Stimulated activated CD4-positive, alpha-beta T cell treated with anti-CD3 and anti-CD28 coated beads, Interleukin-2, amount 100 ng/mL, for 24 hours (primary cell): ENCODE measurements around the gene FKBP1A.
"Not testable (repeated sequence)": the region's sequence is repeated elsewhere in the genome, so short reads cannot be mapped to it uniquely, and the experiment has no call there.

Experiments used
- DNase-seq, 2 donors: peaks; one replicate each; pipeline ENCODE4 v3.0.0-alpha.2; 2020

FKBP1A gene

GRCh38 chr20:1415667-1416468 is 23.0 kb upstream of the FKBP1A start:
- no peak for DNase-seq

DNA sequence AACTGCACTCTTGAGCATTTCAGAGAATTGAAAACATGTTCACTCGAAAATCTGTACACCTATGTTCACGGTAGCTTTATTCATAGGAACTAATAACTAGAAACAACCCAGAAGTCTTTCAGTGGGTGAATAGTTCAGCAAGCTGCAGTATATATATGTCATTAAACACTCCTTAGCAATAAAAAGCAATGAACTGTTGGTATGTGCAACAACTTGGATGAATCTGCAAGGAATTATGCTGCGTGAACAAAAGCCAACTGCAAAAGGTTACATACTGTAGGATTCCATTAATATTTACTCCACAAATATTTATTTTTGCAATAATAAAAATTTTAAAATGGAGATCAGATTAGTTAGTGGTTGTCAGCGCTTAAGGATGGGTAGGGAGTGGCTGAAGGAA is 22.1 kb upstream of the FKBP1A start:
- no peak for DNase-seq

- DNase-seq, result no peak
These were observed 12.9 kb upstream of the FKBP1A start for GRCh38 chr20:1405801-1406200.

- no peak for DNase-seq
These were observed 10.8 kb upstream of the FKBP1A start for GRCh38 chr20:1403624-1404023.

DNA sequence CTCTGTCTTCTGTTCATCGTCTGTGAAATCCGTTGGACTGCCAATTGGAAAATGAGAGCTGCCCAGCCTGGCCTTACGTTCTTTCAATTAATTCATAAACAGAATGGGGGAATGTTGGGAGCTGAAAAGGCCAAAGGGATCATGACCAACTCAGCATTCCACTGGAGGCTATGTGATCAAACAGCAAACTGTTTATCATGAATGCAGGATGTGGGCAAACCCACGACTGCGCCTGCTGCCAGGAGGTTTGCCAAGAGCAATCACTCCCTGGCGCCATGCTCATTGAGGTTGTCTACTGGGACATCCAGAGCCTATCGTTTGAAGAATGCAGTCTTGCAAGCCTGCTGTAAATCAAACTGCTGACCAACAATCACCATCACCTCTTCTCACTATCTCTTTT is 9.3 kb upstream of the FKBP1A start:
- DNase-seq, result no peak

DNA sequence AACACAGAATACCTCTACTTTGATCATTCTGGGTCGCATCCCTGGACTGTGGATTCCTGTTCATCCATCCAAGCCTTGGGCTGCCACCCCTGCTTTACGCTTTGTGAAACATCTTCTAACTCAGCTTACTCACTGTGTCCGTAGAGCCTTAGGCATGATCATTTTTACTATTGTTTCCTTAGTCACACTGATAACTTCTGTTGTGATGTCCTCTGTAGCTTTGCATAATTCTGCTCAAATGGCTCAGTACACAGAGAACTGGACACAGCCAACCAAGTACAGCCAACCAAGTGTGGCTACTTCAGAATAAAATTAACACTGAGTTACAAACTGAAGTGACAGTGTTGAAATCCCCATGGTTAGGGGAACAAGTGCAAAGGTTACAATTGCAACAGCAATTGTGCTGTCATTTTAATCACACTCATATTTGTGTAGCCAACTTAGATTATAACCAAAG is 8.6 kb upstream of the FKBP1A start:
- no peak for DNase-seq

DNA sequence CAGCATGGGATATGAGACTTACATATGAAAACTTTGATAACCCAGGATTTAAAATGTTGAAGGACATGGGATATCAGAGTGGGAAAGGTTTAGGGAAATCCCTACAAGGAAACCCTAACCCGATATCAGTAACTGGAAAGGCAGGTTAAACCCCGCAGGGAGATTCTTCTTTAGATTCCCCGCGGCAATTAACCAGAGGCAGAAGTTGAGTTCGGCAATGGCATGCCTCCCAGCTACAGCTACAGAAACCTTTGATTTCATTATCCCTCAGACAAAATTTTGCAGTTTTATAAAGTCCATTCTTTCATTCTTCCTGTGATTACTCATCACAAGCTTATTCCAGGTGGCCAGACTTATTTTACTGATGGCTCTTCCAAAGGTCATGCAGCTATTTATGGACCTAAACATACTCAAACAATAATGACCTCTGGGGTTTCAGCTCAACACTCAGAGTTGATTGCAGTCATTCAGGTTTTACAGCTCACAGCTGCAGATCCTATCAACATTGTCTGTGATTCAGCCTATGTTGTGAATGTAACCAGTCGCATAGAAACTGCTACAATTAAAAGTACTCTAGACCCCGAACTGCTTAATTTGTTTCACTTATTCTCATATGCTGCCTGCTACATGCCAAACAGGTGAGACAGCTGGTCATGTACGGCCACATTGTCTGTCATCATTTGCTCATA is 7.0 kb upstream of the FKBP1A start:
- DNase-seq, result not testable (repeated sequence)

GRCh38 chr20:1398185-1398584 is 5.3 kb upstream of the FKBP1A start:
- DNase-seq, result not testable (repeated sequence)

GRCh38 chr20:1397710-1398109 is 4.9 kb upstream of the FKBP1A start:
- DNase-seq, result no peak

GRCh38 chr20:1396702-1397101 is 3.8 kb upstream of the FKBP1A start:
- no peak for DNase-seq

DNA sequence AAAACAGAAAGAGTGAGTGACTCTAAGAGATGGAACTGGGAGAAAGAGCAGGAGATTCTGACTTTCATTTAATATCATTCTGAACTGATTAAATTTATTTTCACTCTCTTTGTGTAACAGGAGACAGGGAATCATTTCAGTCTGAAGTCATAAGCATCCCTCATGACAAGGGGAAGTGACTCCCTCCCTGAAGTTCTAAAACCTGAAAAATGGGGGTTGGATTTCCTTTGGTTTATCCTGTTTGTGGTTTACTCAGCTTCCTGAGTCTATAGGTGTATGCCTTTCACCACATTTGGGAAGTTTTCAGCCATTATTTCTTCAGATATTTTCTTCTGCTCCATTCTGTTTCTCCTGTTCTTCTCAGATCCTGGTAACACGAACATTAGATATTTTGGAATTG is 3.4 kb upstream of the FKBP1A start:
- DNase-seq, result no peak

DNA sequence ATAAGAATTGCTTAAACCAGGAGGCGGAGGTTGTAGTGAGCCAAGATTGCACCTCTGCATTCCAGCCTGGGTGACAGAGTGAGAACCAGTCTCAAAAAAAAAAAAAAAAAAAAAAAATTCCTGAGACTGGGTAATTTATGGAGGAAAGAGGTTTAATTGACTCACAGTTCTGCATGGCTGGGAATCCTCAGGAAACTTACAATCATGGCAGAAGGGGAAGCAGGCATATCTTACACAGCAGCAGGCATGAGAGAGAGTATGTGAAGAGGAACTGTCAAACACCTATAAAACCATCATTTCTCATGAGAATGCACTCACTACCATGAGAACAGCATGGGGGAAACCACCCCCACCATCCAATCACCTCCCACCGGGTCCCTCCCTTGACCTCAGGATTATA is 1.8 kb upstream of the FKBP1A start:
- no peak for DNase-seq

GRCh38 chr20:1393507-1393882 is 641 bp upstream of the FKBP1A start:
- no peak for DNase-seq

GRCh38 chr20:1392443-1392692 is 486 bp downstream of the FKBP1A start:
- DNase-seq, result no peak

- peak in 1 of 2 donors; percentile 51 for DNase-seq
These were observed 1.0 kb downstream of the FKBP1A start for GRCh38 chr20:1391640-1392442.

- DNase-seq, result no peak
These were observed 2.1 kb downstream of the FKBP1A start for GRCh38 chr20:1390581-1391403.

DNA sequence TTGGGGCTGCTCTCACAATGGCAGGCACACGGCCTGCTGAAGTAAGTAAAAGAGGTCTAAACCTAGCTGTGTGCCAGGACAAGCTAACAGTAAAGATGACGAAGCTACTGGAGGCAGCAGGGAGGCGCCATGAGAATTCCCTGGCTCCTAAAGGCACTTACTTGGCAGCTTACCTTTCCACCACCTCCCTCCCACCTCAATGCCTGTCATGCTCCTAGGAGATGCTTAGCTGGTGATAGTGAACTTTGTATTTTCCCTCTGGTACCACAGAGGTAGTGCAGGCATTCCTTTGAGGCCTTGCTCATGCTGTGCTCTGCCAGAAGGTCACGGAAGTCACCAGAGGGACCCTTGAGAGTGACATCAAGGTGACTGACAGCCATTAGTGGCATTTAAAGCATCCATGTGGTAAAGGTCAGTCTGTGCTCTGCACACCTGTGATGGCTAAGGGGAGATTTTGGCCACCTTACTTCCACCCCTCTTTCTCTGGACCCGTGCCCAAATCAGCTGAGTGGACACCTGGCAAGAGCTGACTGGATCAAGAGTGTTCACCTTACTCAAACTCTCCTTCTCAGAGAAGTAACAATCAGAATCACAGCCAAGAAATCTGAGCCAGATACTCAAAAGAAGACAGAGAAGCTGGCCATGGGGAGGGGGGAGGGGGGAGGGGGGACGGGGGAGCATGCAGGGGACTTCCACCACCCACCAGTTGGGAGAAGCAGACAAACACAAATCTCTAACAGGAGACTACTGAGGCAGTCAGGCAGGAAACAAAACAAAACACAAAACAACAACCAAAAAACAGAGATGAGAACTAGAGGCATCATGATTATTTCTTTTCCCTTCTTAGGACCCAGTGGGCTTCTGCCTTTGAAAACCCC is 2.9 kb downstream of the FKBP1A start:
- DNase-seq, result no peak

DNA sequence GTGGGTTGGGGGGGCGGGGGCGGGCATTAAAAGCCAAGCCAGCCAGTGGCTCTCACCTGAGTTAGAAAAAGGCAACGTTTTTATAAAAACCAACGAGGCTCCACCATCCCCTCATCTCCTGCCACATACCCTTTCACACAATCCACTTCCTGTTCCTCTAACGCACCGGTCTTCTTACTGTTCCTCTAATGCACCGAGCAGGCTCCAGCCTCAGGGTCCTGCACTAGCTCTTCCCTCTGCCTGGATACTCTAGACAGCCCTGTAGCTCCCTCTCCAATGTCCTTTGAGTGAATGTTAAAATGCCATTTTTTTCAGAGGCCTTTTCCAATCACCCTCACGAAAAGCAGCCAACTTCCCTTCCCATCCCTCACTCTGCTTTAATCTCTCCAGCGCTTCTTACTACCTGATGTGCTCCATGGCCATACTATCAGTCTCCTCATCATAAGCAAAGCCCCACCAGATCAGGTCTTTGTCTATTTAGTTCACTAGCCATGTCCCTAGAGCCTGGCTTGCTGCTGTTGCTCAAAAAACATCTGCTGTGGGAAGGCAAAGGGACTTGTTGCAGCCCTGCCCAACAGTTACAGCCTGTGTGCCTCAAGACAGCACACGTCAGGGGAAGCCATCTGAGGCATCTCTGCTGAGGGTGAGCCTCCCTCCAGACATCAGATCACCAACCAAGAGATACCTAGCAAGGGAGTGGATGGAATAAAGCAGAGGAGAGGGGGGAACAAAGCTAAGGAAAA is 3.9 kb downstream of the FKBP1A start:
- no peak for DNase-seq

GRCh38 chr20:1388253-1388652 is 4.6 kb downstream of the FKBP1A start:
- no peak for DNase-seq

- DNase-seq, result no peak
These were observed 6.5 kb downstream of the FKBP1A start for GRCh38 chr20:1386323-1386722.
